HEK293T (cell line): ENCODE data around the gene ALX3.

Source experiments
- CTCF ChIA-PET: fragments of 350-600 bp; formaldehyde crosslinking; extraction: SDS; loops from one replicate; lab custom pipeline; 2021; ENCODE audit warnings: antibody characterized with exemption, inconsistent platforms; lab: Yijun Ruan, JAX
- POLR2A ChIA-PET: fragments of 350-600 bp; formaldehyde crosslinking; extraction: SDS; loops from one replicate; lab custom pipeline; 2020; ENCODE audit warnings: antibody characterized with exemption, inconsistent platforms; lab: Yijun Ruan, JAX
- DNase-seq: peaks from one replicate; pipeline ENCODE4 v3.0.0; 2012; ENCODE audit warnings: mixed read lengths; ENCODE audit errors: extremely low spot score
- ARNT ChIP-seq: fragments of 450-650 bp; IDR thresholded peaks from 2 replicates; pipeline ENCODE4 v1.6.1; 2017; ENCODE audit warnings: mild to moderate bottlenecking
- BHLHE40 ChIP-seq: fragments of 450-650 bp; IDR thresholded peaks from 2 replicates; pipeline ENCODE4 v1.6.1; 2016; ENCODE audit warnings: mild to moderate bottlenecking, moderate library complexity, borderline replicate concordance
- CTBP1 ChIP-seq: fragments of 450-650 bp; IDR thresholded peaks from 2 replicates; pipeline ENCODE4 v1.6.1; 2016; ENCODE audit warnings: borderline replicate concordance
- ELF4 ChIP-seq: fragments of 450-650 bp; IDR thresholded peaks from 2 replicates; pipeline ENCODE4 v1.6.1; 2017; ENCODE audit warnings: antibody characterized with exemption
- FOXA1 ChIP-seq: fragments of 450-650 bp; IDR thresholded peaks from 2 replicates; pipeline ENCODE4 v1.6.1; 2016; ENCODE audit warnings: mild to moderate bottlenecking
- FOXK2 ChIP-seq: fragments of 450-650 bp; IDR thresholded peaks from 2 replicates; pipeline ENCODE4 v1.6.1; 2016; ENCODE audit warnings: mild to moderate bottlenecking
- FOXM1 ChIP-seq: fragments of 450-650 bp; IDR thresholded peaks from 2 replicates; pipeline ENCODE4 v1.6.1; 2017; ENCODE audit warnings: mild to moderate bottlenecking, borderline replicate concordance
- HDGF ChIP-seq: fragments of 450-650 bp; IDR thresholded peaks from 2 replicates; pipeline ENCODE4 v1.6.1; 2017; ENCODE audit warnings: antibody characterized with exemption, borderline replicate concordance
- L3MBTL2 ChIP-seq: fragments of 450-650 bp; conservative IDR thresholded peaks from 2 replicates; pipeline ENCODE4 v1.6.1; 2016; ENCODE audit warnings: mild to moderate bottlenecking
- LEF1 ChIP-seq: fragments of 450-650 bp; IDR thresholded peaks from 2 replicates; pipeline ENCODE4 v1.6.1; 2017; ENCODE audit warnings: mild to moderate bottlenecking, borderline replicate concordance
- NFRKB ChIP-seq: fragments of 450-650 bp; IDR thresholded peaks from 2 replicates; pipeline ENCODE4 v1.6.1; 2016; ENCODE audit warnings: mild to moderate bottlenecking, moderate library complexity
- SP1 ChIP-seq: fragments of 450-650 bp; IDR thresholded peaks from 2 replicates; pipeline ENCODE4 v1.6.1; 2017
- SUZ12 ChIP-seq: fragments of 450-650 bp; IDR thresholded peaks from 2 replicates; pipeline ENCODE4 v1.6.1; 2016; ENCODE audit warnings: mild to moderate bottlenecking
- TARDBP ChIP-seq: fragments of 450-650 bp; IDR thresholded peaks from 2 replicates; pipeline ENCODE4 v1.6.1; 2016
- ZNF384 ChIP-seq: fragments of 450-650 bp; IDR thresholded peaks from 2 replicates; pipeline ENCODE4 v1.6.1; 2016
- TF ChIP-seq, protein P1 (sequence below): fragments of 450-650 bp; IDR thresholded peaks from 2 replicates; pipeline ENCODE4 v1.6.1; 2016

Gene ALX3

DNA sequence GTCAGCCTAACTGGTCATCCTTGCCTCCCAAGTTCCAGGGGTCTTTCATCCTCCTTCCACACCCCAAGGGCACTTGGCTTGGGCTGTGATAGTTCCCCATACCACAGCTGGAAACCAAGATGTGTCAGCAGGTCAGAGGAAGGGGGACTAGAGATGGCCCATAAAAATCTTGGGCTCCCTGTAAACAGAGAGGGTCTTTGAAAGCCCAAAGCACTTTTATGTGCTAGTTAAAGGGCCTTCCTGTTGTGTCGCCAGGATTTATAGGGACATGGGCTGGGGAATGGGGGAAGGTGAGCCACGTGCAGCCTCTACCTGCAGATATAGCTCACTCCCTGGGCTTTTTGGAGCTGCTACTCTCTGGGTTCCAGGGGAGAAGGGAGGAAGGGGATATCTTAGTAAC is 29.9 kb upstream of the ALX3 start:
- POLR2A ChIA-PET = interaction anchor here (1.0 to 1.5 kb wide), 4 partner anchors 10 to 239 kb away, joined by 3 to 5 read pairs (median 4); partner anchors contain the start of genes RBM15 and STRIP1
- no peak for DNase-seq
- TF ChIP-seq HDGF = no peak
- TF ChIP-seq FOXK2 = no peak
- TF ChIP-seq, protein P1, sequence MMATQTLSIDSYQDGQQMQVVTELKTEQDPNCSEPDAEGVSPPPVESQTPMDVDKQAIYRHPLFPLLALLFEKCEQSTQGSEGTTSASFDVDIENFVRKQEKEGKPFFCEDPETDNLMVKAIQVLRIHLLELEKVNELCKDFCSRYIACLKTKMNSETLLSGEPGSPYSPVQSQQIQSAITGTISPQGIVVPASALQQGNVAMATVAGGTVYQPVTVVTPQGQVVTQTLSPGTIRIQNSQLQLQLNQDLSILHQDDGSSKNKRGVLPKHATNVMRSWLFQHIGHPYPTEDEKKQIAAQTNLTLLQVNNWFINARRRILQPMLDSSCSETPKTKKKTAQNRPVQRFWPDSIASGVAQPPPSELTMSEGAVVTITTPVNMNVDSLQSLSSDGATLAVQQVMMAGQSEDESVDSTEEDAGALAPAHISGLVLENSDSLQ = peak; percentile 16; the same call in 1 of the 2 replicates
- TF ChIP-seq ARNT = no peak
- no peak for TF ChIP-seq L3MBTL2
- CTCF ChIA-PET = interaction anchor here (0.7 to 7.9 kb wide), 4 partner anchors 11 to 40 kb away, joined by 3 to 104 read pairs (median 7); no protein-coding TSS in a partner anchor

DNA sequence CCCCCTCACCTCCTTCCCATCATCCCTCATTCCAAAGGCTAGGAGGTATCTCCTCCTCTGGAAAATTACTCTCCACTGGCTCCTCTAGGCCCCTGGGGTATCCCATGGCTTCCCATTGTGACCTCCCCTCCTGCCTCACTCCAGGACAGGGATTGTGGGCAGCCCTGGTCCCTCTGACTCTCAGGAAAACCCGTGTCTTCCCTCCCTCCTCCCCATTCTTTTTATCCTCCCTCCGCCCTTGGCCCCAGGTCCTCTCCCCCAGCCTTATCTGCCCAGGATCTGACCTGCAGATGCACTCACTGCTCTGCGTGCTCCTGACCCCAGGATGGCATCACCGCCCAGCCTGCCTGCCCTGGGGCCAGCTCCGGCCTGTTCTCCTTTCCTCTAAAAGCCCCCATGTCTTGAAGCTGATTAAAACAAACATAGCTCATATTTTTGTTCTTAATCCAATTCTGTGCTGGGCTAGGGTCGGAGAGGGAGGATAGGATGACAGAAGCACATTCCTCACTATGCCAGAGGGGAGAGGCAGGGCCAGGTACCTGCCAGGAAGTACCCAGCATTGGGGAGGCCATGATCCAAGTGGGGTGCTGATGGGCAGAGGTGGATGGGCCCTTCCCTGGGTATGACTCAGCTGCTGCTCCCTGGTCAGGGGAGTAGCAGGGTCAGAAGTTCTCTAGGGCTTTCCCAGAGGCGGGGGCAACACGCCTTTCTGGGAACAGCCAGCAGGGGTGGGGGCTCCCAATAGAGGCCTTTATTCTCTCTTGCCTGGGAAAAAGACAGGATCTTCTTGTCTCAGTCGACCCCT is 28.0 kb upstream of the ALX3 start:
- no peak for TF ChIP-seq SP1
- no peak for TF ChIP-seq TARDBP
- no peak for TF ChIP-seq SUZ12
- TF ChIP-seq LEF1 = no peak
- no peak for TF ChIP-seq L3MBTL2
- no peak for DNase-seq
- ChIA-PET POLR2A (no interaction called here), CTCF (interaction anchor here (1.5 to 3.3 kb wide), 3 partner anchors 10 to 362 kb away, joined by 4 to 23 read pairs (median 7); no protein-coding TSS in a partner anchor)

DNA sequence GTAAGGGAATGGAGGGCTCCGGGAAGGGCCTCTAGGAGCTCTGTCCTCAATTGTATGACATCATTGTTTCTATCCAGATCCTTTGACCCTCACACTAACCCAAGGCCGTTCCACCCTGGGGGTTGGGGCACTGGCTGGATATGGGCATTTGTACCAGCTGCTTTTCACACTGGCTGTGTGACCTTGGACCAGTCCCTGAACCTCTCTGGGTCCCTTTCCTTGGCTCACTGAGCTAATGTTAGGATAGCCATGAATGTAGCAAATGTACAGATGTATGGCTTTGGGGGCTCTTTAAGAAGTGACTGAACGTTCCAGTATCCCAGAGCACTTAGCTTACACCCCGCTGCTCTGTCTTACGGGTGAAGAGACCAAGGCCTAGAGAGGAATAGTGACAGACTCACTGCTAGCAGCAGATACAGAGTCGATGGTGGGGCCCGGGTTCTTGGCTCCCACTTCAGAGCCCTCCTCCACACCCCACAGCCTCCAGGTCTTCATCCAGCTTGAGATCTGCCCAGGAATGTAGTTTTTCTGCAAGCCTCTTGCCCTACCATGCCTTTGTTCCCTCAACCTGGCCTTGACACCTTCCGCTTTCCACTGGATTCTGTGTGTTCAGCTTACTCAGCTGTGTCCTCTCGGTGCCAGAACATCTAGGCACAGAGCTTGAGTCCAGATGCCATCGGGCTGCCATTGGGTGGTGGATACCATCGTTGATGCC is 27.2 kb upstream of the ALX3 start:
- DNase-seq = no peak
- no peak for TF ChIP-seq CTBP1
- TF ChIP-seq SUZ12 = no peak
- TF ChIP-seq LEF1 = no peak
- TF ChIP-seq HDGF = no peak
- no peak for TF ChIP-seq NFRKB
- TF ChIP-seq ARNT = no peak
- no peak for TF ChIP-seq ZNF384
- TF ChIP-seq FOXA1 = no peak
- TF ChIP-seq, protein P1 = no peak
- TF ChIP-seq ELF4 = no peak
- no peak for TF ChIP-seq BHLHE40
- TF ChIP-seq FOXM1 = no peak
- TF ChIP-seq FOXK2 = no peak
- TF ChIP-seq TARDBP = no peak
- TF ChIP-seq SP1 = no peak
- no peak for TF ChIP-seq L3MBTL2
- CTCF ChIA-PET = interaction anchor here (1.5 to 3.3 kb wide), 4 partner anchors 8 to 363 kb away, joined by 4 to 23 read pairs (median 6); no protein-coding TSS in a partner anchor
- POLR2A ChIA-PET = no interaction called here

DNA sequence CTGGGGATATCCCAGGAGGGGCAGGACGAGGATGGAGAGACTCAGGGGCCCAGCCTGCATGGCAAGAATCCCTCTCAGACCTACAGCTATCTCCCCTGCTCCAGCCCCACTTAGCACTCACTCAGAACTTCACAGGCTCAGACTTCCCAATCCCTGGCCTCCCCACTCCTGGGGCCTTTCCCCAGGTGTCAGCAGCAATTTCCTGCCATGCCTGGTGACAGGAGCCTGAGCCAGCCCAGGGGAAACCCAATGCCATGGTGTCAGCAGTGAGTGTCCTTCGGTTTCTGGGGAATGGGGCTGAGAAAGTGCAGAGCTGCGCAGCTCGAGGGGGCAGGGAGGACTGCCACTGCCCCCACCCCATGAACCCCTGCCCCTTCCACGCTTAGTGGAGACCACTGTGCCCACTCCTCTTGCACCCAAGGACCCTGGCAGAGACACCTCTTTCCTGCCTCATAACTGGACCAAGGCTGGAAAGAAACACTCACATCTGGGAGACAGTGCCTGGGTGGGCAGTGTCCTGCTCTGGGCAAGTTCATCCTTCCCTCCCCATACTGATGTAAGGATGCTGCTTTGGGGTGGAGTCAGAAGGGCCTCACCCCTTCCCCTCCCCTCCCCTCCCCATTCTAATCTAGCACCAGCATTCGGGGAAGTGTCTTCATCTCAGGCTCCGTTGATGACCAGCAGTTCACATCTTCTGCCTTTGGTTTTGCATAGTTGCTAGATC is 24.6 kb upstream of the ALX3 start:
- ChIA-PET POLR2A (no interaction called here), CTCF (no interaction called here)
- DNase-seq = no peak
- TF ChIP-seq FOXM1 (no peak), NFRKB (no peak), TARDBP (no peak), ELF4 (no peak), ARNT (no peak), BHLHE40 (no peak), SP1 (no peak), FOXK2 (no peak), LEF1 (no peak), FOXA1 (no peak), SUZ12 (no peak), L3MBTL2 (no peak), ZNF384 (no peak), HDGF (no peak)
- TF ChIP-seq, protein P1 = no peak

DNA sequence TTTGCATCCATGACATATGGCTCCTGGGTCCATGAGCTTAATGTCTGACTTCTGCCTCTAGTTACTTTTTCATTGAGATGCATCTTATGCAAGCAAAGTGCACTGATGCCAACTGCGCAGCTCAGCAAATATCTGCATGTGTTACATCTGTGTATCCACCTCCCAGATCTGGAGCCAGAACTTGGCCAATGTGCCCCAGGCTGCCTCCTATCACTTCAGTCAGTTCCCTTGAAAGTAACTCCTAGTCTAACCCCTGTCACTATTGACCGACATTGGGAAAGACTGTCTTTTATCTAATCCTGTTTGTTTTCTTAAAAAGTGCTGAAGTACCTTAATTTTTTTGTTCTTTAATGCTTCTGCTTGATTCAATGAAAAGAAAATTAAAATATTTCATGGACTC is 22.5 kb upstream of the ALX3 start:
- TF ChIP-seq CTBP1 (no peak), SP1 (no peak), ZNF384 (no peak), NFRKB (no peak), HDGF (no peak), FOXK2 (no peak), L3MBTL2 (no peak), ELF4 (no peak)
- TF ChIP-seq, protein P1 = no peak
- ChIA-PET CTCF (interaction anchor here (0.7 to 8.3 kb wide), 2 partner anchors 10 to 63 kb away, joined by 4 to 104 read pairs; no protein-coding TSS in a partner anchor), POLR2A (interaction anchor here (0.6 kb wide), 1 partner anchor 1010 kb away, joined by 4 read pairs; no protein-coding TSS in a partner anchor)
- DNase-seq = no peak
